Fibroblast of skin of scalp (primary cell): ENCODE data around the gene UHRF1.
"Not testable (repeated sequence)": the region's sequence is repeated elsewhere in the genome, so short reads cannot be mapped to it uniquely, and the experiment has no call there.

Experiments used
- DNase-seq: peaks from one replicate; pipeline ENCODE4 v3.0.0-alpha.2; 2013

UHRF1 gene

DNA sequence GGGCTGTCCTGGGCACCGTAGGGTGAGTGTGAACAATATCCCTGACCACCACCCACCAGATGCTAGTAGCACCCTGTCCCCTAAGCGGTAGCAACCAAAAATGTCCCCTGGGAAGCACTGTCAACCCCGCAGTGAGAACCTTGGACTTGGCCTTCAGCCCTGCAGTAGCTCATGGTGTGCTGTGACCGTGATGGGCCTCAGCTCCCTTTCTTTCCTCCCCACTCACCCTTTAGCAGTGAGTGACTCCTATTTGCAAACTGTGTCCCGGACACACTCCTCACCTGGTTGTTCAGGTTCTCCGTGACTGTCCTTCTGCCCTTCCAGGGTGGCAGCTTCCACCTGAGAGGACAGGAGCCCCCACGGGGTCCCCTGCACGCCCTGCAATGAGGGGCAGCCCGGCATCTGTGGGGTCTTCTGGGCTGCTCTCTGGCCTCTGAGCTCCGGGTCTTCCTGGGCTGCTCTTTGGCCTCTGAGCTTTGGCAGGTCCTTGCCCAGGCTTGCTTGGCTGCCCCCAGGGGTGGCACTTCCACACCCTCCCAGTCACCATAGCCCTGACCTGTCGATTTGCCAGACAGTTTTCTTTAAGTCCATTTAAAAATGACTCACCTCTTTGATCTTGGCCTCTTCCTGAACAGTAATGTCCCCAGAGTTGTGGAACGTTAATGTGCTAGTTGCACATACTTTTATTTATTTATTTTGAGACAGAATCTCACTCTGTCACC, 63.4 kb downstream of the UHRF1 start:
- DNase-seq: peak; percentile 51

DNA sequence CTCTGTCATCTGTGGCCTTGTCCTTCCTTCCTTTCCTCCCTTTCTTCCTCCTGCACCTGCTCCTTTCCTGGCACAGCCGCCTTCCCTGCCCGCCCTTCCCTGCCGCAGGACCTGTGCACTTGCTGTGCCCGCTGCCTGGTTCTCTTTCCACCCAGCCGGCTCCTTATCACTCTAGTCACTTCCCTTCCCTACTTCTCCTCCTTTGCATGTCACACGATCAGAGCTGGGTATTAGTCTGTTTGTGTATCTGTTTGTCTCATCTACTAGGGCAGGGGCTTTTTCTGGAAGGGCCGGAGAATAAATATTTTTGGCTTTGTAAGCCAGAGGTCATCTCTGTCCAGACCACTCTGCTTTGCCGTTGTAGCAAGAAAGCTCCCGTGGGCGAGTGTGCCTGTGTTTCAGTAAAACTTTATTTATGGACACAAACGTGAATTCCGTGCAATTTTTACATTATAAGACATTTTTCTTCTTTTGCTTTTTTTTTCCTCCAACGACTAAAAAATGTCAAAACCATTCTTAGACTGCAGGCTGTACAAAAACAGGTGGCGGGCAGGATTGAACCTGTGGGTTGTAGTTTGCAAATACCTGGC, 65.7 kb downstream of the UHRF1 start:
- DNase-seq: no peak

DNA sequence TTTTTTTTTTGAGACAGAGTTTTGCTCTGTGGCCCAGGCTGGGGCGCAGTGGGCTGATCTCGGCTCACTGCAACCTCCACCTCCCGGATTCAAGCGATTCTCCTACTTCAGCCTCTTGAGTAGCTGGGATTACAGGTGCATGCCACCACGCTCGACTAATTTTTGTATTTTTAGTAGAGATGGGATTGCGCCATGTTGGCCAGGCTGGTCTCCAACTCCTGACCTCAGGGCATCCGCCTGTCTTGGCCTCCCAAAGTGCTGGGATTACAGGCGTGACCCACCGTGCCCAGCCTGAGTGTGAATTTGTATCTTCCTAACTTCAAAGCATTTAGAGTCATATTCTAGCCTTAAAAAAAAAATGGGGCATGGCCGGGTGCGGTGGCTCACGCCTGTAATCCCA, 66.3 kb downstream of the UHRF1 start:
- not testable (repeated sequence) for DNase-seq

DNA sequence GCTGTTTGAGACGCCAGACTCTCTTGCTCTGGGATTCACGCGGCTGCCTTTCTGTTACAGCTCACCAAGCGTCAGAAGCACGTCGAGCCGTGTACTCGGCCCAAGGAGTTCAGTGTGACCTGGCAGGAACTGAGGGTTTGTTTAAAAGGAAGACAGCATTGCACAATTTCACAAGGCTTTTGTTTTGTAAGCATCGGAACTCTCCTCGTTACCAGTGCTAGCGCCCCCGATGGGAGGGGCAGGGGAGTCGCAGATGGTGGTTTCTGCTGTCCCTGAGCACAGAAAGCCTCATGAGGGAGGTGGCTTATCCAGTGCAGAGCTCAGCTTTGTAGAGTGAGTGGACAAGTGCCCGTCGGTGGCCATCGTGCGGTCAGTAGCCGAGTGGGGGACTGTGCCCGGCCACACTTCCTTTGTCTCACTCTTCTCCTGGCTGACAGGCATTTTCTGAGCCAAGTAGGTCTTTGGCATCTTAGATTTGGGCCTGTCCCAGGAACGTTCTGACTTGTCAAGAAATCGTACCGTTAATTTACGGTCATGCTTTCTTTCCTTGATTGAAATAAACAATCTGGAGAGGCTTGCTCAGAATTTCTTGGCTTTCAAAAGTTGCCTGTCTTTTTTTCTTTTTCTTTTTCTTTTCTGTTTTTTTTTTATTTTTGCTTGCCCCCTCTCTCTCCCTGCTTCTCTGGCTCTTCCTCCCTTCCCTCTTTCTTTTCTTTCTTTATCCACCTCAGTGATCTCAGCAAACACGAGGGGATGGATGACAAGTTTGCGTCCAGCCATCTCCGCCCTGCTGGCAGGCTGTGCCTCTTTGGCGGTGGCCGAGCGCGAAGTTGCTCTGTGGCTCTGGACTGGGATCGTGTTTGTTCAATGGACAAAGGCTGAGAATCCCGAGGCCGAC, 67.3 kb downstream of the UHRF1 start:
- peak; percentile 22 for DNase-seq

DNA sequence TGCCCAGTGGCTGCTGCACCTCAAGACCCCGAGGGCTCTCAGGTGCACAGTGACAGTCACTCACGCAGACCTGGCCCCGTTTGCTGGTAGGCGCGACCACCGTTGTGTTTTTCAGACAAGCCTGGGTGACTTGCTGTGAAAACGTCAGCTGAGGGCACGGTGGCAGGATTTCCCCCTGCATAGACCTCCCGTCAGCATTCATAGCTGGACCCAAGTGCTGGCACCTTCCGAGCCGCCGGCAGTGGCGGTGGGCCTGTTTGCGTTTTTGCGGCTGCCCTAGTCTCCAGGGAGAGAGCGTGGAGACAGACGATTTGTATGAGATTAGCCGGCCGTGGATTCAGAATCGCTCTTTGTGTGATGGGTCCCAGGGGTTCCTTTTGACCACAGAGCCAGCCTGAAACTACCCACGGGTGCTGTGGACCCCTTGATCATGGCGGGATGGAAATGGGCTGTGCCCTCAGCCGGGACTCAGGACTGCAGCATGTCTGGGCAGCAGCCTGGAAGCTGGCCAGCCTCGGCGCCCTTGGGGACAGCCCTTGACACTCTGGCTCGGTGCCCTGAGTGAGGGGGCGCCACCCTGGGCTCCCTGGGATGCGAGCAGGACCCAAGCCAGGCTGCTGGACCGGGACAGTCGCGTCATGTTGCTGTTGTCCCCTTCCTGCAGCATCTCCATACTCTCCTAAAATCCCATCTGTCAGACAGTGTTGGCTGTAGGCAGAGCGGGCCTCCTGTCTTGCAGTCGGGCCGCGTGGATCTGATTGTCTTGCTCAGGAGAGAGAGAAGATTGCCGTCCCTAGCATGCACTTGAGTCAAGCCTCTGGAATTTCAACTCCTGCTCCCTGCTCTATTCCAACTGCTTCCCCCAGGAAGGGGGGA, 68.2 kb downstream of the UHRF1 start:
- DNase-seq: peak; percentile 88

DNA sequence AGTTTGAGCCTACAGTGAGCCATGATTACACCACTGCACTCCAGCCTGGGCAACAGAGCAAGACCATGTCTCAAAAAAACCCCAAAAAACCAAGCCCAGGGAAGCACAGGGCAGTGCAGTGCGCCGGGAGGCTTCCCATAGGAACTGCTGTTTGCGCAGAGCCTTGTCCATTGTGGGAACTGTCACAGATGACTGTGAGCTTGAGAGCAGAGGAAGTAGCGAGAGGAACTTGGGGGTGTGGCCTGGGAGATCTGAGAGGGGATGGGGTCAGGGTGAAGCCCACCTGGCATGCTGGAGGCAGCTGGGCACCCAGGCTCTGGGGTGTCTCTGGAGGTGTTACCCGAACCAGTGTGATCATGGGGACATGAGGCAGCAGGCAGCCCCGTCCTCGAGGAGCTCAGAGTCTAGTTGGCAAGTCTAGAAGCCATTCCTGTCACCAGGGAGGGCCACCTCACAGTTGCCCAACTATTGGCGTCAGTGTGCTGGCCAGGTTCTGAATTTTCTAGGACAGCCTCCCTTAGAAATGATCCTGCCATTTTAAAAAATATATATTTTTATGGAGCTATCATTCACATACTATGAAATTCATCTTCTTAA, 70.0 kb downstream of the UHRF1 start:
- no peak for DNase-seq

DNA sequence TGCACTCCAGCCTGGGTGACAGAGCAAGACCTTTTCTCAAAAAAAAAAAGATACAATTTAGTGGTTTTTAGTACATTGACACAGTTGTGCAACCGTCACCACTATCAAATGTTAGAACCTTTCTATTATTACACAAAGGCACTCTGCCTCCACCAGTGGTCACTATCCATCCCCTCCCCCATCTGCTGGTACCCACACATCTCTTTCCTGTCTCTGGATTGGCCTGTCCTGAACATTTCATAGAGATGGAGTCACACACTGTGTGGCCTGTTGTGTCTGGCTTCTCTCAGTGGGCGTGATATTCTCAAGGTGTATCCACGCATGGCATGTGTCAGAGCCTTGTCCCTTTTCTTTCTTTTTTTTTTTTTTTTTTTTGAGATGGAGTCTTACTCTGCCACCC, 70.8 kb downstream of the UHRF1 start:
- peak; percentile 30 for DNase-seq

DNA sequence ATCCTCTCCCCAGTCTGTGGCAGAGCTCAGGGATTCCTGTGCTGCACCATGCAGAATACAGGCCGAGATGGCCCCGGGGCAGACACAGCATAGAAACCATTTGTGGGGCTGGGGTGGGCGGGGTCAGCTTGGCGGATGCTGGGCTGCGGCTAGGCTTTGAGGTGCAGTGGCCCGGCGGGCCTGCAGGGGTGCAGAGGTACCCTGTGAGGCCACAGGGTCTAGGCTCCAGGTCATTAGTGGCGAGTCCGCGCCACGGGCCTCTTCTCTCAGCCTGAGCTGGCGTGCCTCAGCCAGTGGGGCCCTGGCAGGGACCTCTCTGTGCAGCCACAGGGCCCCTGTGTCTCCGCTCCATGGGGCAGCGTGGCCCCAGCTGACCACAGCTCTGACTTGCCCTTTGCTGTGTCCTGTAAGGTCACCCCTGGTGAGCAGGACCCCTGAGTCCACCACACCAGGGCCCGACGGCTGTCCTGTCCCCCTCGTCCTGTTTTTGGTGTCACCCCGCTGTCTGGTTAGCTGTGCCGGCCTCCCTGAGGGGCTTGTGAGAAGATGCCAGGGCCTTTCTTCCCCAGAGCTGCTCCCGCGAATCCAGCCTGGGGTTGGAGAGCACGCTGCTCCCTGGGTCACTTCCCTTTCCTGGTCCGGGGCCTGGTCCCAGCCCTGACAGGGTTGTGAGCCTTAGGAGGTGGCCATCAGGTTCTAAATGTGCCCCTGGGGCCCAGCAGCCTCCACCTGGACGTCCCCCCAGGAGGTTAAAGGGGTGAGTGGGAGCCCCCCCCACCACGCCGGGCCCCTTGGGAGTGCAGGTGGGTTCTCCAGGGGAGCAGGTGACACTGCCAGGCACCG, 71.8 kb downstream of the UHRF1 start:
- DNase-seq: no peak

DNA sequence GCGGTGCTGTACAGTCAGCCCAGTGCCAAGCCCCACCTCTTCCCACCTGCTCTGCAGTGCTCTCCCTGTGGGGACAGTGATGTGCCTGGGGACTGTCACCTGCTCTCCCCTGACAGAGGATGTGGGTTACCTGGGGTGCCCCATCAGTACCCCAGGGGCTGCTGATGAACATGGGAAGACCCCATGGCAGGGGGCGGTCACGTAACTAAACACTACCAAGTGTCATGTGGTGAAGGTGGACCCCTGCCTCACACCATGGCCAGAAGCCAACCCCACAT, 72.3 kb downstream of the UHRF1 start:
- no peak for DNase-seq

DNA sequence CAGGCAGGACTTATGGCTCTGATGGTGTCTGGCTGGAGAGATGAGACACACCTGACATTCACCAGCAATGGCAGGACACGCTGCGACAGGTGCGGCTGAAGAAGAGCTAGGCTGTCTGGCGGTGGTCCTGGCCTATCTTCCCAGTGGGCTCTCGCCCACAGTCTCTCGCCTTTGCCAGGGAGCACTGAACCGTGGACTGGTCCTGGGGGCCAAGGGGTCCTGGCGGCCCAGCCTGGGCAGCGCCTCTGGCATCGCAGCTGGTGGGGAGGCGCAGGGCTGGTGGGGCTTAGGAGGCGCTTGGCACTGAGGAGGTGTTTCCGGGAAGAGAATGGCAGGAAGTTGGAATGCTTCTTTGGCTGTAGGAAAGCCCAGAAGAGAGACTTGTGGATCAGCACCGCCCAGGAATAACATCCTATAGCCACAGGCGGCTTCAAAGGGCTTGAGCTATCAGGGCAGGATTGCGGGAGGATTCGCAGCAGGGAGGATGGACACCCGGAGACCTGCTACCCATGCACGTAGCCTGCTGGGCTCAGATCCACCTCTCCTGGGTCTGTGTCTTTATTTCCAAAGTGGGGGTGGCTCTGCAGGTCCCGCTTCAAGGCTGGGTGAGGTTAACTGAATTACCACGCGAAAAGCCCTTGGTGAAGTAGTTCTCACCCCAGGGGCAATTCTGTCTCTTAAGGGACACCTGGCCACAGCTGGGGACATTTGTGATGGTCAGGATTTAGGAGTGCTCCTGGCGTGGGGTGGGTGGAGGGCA, 74.2 kb downstream of the UHRF1 start:
- DNase-seq: no peak

DNA sequence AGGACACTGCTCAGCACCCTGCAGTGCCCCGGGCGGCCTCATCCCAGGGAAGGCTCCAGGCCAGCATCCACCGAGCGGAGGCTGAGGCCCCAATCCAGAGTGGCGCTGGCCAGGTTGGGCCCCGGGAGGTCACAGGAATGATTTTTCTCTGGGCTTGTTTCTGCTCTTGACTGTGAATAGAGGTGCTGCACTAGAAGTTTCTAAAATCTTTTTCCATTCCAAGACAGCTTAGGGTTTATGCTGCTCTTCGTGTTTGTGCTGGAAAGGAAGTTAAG, 74.7 kb downstream of the UHRF1 start:
- DNase-seq: no peak

DNA sequence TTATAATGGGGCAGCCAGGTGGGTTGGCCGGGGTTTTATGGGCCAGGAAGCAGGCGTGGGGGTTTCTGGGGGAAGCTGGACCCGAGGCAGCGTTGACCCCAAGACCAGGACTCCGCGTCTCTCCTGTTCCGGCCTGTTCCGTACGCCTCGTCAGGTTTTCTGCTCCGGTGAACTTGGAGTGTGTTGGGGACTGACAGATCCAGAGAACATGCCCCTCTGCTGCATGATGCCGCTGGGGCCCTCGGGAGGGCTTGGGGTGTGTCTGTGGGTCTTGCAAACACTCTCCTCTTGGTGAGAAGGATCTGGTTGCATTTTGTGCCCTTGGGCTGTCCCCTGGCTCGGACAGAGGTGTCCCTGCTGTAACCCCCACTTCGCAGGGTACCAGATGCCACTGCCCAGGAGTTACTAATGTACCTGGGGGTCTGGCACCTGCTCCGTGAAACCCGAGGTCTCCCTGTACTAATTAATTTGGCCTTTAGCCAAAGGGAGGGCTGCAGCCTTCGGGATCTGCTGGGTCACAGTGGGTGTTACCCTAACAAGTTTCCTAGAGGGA, 75.2 kb downstream of the UHRF1 start:
- DNase-seq: no peak

DNA sequence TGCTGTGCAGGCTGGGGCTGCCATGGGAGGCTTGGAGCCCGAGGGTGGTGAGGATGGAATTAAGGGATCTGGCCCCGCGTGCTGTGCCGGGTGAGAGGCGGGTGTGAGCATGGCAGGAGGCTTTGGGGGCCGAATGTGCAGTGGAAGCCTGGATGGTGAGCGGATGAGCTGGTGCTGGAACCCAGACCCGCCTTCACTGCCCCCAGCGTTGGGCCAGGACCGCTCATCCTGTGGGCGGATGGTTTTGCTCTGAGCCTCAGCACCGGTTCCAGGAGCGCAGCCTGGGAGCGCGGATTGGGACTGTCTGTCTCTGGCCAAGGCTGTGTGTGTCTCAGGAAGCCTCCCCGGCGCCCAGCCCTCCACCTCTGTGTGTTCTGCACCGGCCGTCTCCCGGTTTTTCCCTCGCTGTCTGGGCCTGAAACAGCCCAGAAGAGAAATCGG, 76.3 kb downstream of the UHRF1 start:
- DNase-seq: no peak

DNA sequence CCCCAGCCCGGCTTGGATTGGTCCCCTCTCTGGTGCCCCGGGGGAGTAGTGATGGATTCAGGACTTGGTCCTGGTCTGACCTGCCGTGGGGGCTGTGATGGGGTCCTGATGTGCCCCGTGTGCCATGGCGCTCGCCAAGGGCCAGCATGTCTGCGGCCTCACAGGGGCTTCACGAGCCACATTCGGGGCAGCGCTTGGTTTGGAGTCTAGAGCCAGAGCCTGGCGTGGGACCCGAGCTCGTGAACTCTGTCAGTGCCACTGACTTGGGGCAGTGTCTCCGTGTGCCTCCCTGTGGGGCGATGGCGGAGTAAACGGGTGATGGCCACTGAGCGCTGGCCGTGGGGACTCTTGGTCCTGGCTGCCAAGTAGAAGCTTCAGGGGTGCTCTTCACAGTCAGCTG, 76.8 kb downstream of the UHRF1 start:
- no peak for DNase-seq

DNA sequence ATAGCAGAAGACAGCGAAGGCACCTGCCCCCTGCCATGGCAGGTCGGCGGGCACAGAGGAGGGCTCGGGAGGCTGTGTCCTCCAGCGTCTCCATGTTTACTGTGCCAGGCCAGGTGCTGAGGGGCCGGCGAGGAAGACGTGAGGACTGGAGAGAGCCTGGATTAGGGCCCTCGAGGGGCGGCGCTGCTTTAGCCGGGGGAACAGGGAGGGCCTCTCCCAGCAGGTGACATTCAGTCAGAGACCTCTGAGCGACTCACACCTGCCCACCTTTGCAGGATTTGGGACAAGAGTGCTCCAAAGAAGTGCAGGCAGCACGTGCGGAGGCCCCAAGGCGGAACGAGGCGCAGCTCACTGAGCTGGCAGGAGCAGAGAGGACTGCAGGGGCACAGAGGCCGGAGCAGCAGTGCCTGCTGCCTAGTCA, 77.2 kb downstream of the UHRF1 start:
- no peak for DNase-seq

DNA sequence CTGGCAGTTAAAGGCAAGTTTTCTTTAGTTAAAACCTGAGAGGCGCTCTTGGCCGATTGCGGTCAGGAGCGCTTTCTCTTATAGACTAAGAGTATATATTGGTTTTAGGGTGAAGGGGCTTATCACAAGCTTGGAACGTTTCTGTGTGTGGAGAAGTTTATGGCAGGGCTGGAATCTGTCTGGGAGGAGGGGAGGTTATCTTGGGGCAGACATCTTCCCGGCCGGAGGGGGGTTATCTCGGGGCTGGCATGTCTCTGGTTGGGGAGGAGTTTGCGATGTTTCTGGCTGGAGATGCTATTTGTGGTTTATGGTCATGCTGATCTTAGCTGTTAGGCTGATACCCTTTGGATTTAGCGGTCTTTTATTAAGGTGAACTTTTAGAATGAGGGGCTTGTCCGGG, 78.0 kb downstream of the UHRF1 start:
- peak; percentile 29 for DNase-seq

DNA sequence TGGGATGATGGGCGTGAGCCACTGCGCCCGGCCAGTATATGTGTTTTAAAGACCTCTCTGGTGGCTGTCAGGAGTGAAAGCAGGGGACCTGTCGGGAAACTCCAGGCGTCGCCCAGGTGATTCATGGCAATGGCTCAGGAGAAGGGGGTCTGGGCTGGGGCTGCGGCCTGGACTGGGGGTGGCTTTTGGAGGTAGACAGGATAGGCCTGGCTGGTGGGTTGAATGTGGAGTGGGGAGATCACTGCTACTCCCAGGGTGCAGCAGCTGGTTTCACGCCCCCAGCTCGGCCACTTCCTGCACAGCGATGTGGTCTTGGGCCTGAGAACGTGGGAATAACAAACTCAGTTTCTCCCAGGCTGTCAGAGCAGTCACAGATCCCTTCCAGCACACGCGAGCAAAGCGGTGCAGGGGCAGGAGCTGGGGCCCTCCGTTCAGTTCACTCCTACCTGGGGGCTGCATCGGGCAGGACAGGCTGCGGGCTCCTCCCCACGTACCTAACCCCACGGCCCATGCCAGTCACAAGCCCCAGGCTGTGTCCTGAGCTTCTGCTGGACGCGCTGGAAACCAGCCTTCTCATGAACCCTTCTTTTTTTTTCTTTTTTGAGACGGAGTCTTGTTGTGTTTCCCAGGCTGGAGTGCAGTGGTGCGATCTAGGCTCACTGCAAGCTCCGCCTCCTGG, 78.5 kb downstream of the UHRF1 start:
- no peak for DNase-seq

DNA sequence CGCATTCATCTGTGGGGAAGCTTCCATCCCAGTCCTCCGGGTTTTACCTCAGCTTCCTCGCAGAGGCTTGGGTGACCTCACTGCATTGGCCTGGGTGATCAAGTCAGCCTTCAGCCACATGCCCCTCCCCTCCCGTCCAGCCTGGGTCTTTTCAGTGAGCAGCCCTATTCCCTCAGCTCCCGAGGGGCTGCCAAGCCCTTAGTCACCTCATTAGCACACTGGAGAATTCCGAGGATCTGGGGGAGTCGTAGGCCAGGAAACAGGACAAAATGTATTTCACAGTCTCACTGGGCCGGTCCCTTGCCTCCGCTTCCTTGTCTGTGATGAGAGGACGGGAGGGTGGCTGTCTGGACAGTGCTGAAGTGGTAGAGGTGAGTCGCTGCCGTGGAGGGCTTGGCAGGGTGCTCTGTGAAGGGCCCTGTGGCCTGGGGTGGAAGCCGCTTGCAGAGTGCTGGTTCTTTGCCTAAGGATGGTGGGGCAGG, 79.5 kb downstream of the UHRF1 start:
- DNase-seq: peak; percentile 91

DNA sequence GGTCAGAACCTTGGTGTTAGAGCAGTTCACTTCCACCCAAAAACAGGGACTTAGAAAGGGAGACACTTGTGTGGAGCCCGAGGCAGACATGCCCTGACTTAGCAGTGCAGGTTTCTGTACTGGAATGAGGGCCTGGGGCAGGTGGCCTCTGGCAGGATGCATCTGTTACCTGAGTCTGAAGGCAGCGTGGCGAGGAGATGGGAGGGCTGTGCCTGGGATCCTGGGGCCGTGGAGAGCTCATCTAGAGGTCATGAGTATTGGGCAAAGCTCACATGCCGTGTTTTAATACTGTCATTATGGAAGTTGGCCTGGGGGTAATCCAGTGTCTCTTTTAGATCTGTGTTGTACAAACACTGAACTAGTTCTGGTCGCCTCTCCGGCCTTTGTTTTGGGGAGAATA, 81.0 kb downstream of the UHRF1 start:
- DNase-seq: no peak

DNA sequence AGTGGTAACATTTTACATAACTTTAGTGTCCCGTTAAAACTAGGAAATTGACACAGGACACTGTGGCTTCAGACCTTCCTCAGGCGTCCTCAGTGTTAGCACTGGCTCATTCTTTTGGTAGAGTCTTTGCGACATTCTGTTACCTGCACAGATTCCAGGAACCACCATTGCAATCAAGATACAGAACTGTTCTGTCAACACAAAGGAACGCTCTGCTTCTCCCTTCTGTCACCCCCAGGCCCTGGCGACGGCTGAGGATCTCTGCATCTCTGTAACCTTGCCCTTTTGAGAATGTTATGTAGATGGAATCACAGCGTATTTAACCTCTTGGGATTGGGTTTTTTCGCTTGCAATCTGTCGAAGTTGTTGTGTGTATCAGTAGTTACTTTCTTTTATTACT, 82.2 kb downstream of the UHRF1 start:
- DNase-seq: no peak
